ENCODE results near the gene BMF.

Gene BMF

GRCh38 chr15:40055576-40056293 lies 52.9 kb downstream of the BMF start:
- in situ Hi-C loops (cut with MboI; ENCODE audit: low pct_unique_long_range_greater_than_20kb, low sequenced_read_pairs, unreplicated experiment) = no loop called here
- no peak for TF ChIP-seq CTCF (IDR thresholded peaks at IDR 0.05; ENCODE audit: extremely low read depth, insufficient read depth, missing control alignments)
- DNase-seq (ENCODE audit: low spot score) = no peak

DNA sequence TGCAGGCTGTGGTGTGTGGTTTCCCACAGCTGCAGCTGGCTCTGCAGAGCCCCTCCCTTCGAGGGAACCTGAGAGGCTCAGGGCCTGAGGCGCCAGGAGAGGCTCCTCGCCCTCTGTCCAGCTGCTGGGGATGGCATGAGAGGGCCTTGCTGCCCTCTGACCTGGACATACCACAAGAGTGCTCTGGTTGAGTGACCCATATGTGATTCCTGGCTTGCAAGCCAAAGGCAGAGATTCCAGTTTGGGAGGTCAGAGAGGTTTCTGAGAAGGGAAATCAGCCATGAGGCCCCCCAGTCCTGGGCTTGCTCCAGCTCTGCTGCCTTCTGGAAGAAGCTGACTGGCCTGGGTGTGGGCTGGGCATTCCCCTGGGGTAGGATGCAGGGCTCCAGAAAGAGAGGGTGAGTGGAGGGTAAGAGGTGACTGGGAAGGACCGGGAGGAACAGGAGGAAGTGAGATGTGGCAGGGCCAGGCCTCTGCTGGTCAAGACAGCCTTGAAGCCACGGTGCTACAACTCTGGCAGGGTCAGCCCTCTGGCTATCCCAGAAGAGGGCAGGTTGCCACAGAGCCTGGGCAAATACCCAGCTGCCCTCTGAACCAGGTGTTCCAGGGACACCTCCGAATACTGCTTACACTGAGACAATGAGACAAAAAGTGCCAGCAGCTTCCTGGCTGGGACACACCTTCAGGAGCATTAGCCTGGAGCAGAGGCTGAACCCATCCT lies 53.7 kb downstream of the BMF start:
- in situ Hi-C loops (cut with MboI; ENCODE audit: low pct_unique_long_range_greater_than_20kb, low sequenced_read_pairs, unreplicated experiment) = no loop called here

DNA sequence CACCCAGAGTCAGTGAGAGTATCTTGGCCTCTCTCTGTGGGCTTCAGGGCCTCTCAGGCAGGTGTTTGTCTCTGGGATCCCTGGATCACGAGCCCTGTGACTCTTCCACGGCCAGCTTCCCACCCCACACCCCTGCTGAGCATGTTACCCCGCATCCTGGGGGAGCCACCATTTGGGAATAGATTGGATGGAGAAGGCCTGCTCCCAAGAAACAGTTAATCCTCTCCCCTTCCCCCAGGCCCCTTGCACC lies 54.1 kb downstream of the BMF start:
- TF ChIP-seq CTCF (IDR thresholded peaks at IDR 0.05; ENCODE audit: extremely low read depth, insufficient read depth, missing control alignments) = no peak
- in situ Hi-C loops (cut with MboI; ENCODE audit: low pct_unique_long_range_greater_than_20kb, low sequenced_read_pairs, unreplicated experiment) = no loop called here
- no peak for DNase-seq (ENCODE audit: low spot score)

More for the DNA sequence above, 53.7 kb downstream of the BMF start:
- no peak for TF ChIP-seq CTCF (IDR thresholded peaks at IDR 0.05; ENCODE audit: extremely low read depth, insufficient read depth, missing control alignments)
- peak; percentile 71 for DNase-seq (ENCODE audit: low spot score)

GRCh38 chr15:40053831-40054604 lies 54.7 kb downstream of the BMF start:
- TF ChIP-seq CTCF (IDR thresholded peaks at IDR 0.05; ENCODE audit: extremely low read depth, insufficient read depth, missing control alignments) = no peak
- in situ Hi-C loops (cut with MboI; ENCODE audit: low pct_unique_long_range_greater_than_20kb, low sequenced_read_pairs, unreplicated experiment) = no loop called here
- no peak for DNase-seq (ENCODE audit: low spot score)

GRCh38 chr15:40053079-40053830 lies 55.4 kb downstream of the BMF start:
- TF ChIP-seq CTCF (IDR thresholded peaks at IDR 0.05; ENCODE audit: extremely low read depth, insufficient read depth, missing control alignments) = peak; percentile 36
- in situ Hi-C loops (cut with MboI; ENCODE audit: low pct_unique_long_range_greater_than_20kb, low sequenced_read_pairs, unreplicated experiment) = no loop called here
- DNase-seq (ENCODE audit: low spot score) = no peak

DNA sequence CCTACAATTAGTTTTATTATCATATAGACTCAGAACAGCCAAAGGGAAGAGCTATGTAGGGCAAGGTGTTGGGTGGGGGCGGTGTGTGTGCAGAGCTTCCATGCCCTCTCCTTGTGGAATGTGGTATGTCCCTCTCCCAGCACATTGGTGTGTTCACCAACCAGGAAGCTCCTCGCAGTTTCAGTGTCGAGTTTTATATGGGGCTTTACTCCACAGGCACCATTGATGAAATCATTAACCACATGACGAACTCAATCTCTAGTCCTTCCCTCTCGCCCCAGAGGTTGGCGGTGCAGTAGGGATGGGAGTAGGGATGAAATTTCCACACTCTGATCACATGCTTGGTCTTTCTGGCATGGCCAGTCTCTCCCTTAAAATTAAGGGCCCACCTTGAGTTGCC lies 56.1 kb downstream of the BMF start:
- DNase-seq (ENCODE audit: low spot score) = no peak

More for the DNA sequence above, 56.1 kb downstream of the BMF start:
- no peak for TF ChIP-seq CTCF (IDR thresholded peaks at IDR 0.05; ENCODE audit: extremely low read depth, insufficient read depth, missing control alignments)
- in situ Hi-C loops (cut with MboI; ENCODE audit: low pct_unique_long_range_greater_than_20kb, low sequenced_read_pairs, unreplicated experiment) = no loop called here

Measured in GM13977 (cell line).